ENCODE results near the gene GULP1. TPM values are rescaled to one million over a fixed set of nuclear protein-coding genes. Genes with fewer than 3 reads are reported as not detected.

GULP1 gene
- total RNA-seq, 4 donors from 2014 or later = 6.4 to 44.1 (median 25.4) TPM

DNA sequence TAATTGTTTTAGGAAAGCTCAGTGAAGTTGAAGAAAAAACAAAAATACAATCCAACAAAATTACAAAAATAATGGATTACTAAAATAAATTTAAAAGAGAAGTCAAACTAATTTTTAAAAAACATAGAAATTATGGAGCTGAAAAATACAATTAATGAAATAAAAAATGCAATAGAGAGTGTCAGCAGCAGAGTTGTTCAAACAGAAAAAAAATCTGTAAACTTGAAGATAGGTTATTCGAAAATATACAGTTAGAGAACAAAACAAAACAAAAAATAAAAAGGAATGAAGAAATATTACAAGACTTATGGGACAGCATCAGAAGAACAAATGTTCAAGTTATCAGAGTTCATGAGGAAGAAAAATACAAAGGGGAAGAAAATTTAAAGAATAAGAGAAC lies 114.7 kb downstream of the GULP1 start:
- H3K36me3 ChIP-seq = no peaks in the 10 kb centered on the region
- in situ Hi-C loops (cut with MboI; ENCODE audit: low pct_ligation_motif_present in 1 of 4, low pct_unique_long_range_greater_than_20kb in 1 of 4, low sequenced_read_pairs in 3 of 4) = no loop called here
- intact Hi-C loops (cut with DNase I; ENCODE audit: low total_unique reads) = no loop called here

DNA sequence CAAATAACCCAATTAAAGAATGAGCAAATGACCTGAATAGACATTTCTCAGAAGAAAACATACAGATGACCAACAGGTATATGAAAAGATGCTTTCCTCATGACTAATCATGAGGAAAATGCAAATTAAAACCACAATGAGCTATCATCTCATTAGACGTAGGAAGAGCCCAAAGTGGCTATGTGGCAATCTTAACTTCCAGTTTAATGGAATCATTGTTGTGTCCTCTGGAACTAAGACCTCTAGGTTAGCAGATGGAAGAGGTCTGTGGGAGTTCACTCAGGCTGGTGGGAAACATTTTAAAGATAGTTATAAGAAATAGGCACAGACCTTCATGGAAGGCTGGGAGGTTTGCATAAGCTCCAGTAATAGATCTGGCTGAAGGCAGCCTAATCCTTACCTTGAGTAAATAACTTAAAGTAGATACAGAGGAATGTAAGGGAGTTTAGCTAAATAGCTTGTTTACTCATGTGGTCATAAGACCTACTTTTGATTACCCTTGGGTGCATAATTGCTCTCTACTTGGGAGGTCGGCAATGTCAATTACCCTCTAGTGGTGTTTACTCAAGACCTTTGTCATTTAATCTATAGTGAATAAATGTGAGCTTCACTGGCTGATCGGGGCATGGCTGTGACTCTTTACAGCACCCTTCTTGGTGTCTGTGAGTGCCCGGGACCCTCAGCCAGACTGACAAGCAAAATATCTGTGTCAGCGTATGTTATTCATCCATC lies 119.0 kb downstream of the GULP1 start:
- in situ Hi-C loops (cut with MboI; ENCODE audit: low pct_ligation_motif_present in 1 of 4, low pct_unique_long_range_greater_than_20kb in 1 of 4, low sequenced_read_pairs in 3 of 4) = no loop called here
- TF ChIP-seq POLR2AphosphoS5 (IDR thresholded peaks at IDR 0.05) (no peak), POLR2A (IDR thresholded peaks at IDR 0.05) (no peak), EP300 (IDR thresholded peaks at IDR 0.05; ENCODE audit: low read depth) (no peak)
- TF ChIP-seq, protein P1, sequence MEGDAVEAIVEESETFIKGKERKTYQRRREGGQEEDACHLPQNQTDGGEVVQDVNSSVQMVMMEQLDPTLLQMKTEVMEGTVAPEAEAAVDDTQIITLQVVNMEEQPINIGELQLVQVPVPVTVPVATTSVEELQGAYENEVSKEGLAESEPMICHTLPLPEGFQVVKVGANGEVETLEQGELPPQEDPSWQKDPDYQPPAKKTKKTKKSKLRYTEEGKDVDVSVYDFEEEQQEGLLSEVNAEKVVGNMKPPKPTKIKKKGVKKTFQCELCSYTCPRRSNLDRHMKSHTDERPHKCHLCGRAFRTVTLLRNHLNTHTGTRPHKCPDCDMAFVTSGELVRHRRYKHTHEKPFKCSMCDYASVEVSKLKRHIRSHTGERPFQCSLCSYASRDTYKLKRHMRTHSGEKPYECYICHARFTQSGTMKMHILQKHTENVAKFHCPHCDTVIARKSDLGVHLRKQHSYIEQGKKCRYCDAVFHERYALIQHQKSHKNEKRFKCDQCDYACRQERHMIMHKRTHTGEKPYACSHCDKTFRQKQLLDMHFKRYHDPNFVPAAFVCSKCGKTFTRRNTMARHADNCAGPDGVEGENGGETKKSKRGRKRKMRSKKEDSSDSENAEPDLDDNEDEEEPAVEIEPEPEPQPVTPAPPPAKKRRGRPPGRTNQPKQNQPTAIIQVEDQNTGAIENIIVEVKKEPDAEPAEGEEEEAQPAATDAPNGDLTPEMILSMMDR (IDR thresholded peaks at IDR 0.05) = no peak
- H3K4me1 ChIP-seq = no peaks in the 10 kb centered on the region

More for the DNA sequence above, 114.7 kb downstream of the GULP1 start:
- WGBS, 2 donors (ENCODE audit: low coverage in 1 of 2) = 60 to 82% methylated on average over 1 of the region's 1 CpG
- Histone ChIP-seq H3K4me1 (no peaks in the 10 kb centered on the region), H3K27me3 (no peaks in the 10 kb centered on the region), H3K4me3 (no peak overlapping the region), H3K27ac (no peak overlapping the region), H3K9me3 (peaks cover 0 to 6% of the 10 kb centered on the region in 2 donors)
- DNase-seq = no peak
- TF ChIP-seq, protein P1 (IDR thresholded peaks at IDR 0.05) = no peak
- TF ChIP-seq POLR2A (IDR thresholded peaks at IDR 0.05) (no peak), POLR2AphosphoS5 (IDR thresholded peaks at IDR 0.05) (no peak), EP300 (IDR thresholded peaks at IDR 0.05; ENCODE audit: low read depth) (no peak)

DNA sequence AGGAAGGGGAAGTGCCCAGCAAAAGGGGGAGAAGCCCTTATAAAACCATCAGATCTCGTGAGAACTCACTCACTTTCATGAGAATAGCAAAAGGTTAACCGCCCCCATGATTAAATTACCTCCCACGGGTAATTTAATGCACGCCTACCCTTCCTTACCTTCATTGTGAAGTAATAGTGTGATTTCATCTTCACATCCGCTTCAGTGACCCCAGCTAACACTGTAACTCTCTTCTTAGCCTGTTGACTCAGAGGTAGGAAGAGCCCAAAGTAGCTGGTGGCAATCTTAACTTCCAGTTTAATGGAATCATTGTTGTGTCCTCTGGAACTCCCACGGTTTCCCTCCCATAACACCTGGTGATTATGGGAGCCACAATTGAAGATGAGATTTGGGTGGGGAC lies 120.5 kb downstream of the GULP1 start:
- Histone ChIP-seq H3K9me3 (peaks cover 0 to 5% of the 10 kb centered on the region in 2 donors), H3K27me3 (no peaks in the 10 kb centered on the region), H3K4me3 (no peak overlapping the region), H3K4me1 (no peaks in the 10 kb centered on the region), H3K36me3 (no peaks in the 10 kb centered on the region), H3K27ac (no peak overlapping the region)
- in situ Hi-C loops (cut with MboI; ENCODE audit: low pct_ligation_motif_present in 1 of 4, low pct_unique_long_range_greater_than_20kb in 1 of 4, low sequenced_read_pairs in 3 of 4) = no loop called here
- no peak for DNase-seq
- 83 to 90% methylated on average over 4 to 6 of the region's 6 CpGs for WGBS, 2 donors (ENCODE audit: low coverage in 1 of 2)
- no peak for TF ChIP-seq POLR2AphosphoS5 (IDR thresholded peaks at IDR 0.05)
- TF ChIP-seq EP300 (IDR thresholded peaks at IDR 0.05; ENCODE audit: low read depth) = no peak
- TF ChIP-seq POLR2A (IDR thresholded peaks at IDR 0.05) = no peak
- TF ChIP-seq, protein P1 (IDR thresholded peaks at IDR 0.05) = no peak
- intact Hi-C loops (cut with DNase I; ENCODE audit: low total_unique reads) = no loop called here

More for the DNA sequence above, 119.0 kb downstream of the GULP1 start:
- no peak overlapping the region for H3K27ac ChIP-seq
- 25 to 60% methylated on average over 1 to 5 of the region's 5 CpGs for WGBS, 2 donors (ENCODE audit: low coverage in 1 of 2)
- H3K27me3 ChIP-seq = no peaks in the 10 kb centered on the region
- no peak for DNase-seq
- intact Hi-C loops (cut with DNase I; ENCODE audit: low total_unique reads) = no loop called here
- H3K36me3 ChIP-seq = no peaks in the 10 kb centered on the region
- H3K9me3 ChIP-seq = peaks cover 5 to 6% of the 10 kb centered on the region in 2 donors
- no peak overlapping the region for H3K4me3 ChIP-seq

DNA sequence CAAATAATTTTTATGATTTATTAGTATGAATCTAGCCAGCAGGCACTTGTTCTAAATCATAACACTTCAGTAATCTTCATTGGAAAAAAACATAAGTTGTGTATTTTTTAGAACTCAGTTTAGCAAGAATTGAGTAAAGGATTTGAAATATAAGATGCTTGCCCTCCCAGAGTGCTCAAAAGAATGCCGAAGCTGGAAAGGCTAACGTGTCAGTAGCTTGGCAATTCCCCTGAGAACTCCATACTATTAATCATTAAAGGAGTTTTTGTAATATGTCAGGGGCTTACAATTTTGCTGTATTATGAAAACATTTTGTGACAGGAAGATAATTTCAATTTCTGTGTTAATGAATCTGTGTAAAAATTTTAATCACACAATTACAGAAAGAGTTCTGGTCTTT lies 122.7 kb downstream of the GULP1 start:
- no peaks in the 10 kb centered on the region for H3K4me1 ChIP-seq
- in situ Hi-C loops (cut with MboI; ENCODE audit: low pct_ligation_motif_present in 1 of 4, low pct_unique_long_range_greater_than_20kb in 1 of 4, low sequenced_read_pairs in 3 of 4) = no loop called here
- H3K27me3 ChIP-seq = no peaks in the 10 kb centered on the region
- no peak for DNase-seq
- no peak overlapping the region for H3K4me3 ChIP-seq
- 44 to 73% methylated on average over 2 of the region's 2 CpGs for WGBS, 2 donors (ENCODE audit: low coverage in 1 of 2)
- H3K27ac ChIP-seq = no peak overlapping the region
- peaks cover 0 to 5% of the 10 kb centered on the region in 2 donors for H3K9me3 ChIP-seq
- no peaks in the 10 kb centered on the region for H3K36me3 ChIP-seq
- intact Hi-C loops (cut with DNase I; ENCODE audit: low total_unique reads) = no loop called here
- TF ChIP-seq, protein P1 (IDR thresholded peaks at IDR 0.05) = no peak
- TF ChIP-seq POLR2A (IDR thresholded peaks at IDR 0.05) = no peak
- no peak for TF ChIP-seq EP300 (IDR thresholded peaks at IDR 0.05; ENCODE audit: low read depth)
- no peak for TF ChIP-seq POLR2AphosphoS5 (IDR thresholded peaks at IDR 0.05)
